HG02610 (cell line): Measurements from ENCODE around the gene THBS1.

ENCODE experiments used
- ATAC-seq: cut with Tn5 transposase; IDR thresholded peaks from one replicate; pipeline ENCODE4 v1.9.1; 2021; ENCODE audit warnings: mild to moderate bottlenecking, moderate library complexity; ENCODE audit not compliant: unreplicated experiment

The THBS1 gene

DNA sequence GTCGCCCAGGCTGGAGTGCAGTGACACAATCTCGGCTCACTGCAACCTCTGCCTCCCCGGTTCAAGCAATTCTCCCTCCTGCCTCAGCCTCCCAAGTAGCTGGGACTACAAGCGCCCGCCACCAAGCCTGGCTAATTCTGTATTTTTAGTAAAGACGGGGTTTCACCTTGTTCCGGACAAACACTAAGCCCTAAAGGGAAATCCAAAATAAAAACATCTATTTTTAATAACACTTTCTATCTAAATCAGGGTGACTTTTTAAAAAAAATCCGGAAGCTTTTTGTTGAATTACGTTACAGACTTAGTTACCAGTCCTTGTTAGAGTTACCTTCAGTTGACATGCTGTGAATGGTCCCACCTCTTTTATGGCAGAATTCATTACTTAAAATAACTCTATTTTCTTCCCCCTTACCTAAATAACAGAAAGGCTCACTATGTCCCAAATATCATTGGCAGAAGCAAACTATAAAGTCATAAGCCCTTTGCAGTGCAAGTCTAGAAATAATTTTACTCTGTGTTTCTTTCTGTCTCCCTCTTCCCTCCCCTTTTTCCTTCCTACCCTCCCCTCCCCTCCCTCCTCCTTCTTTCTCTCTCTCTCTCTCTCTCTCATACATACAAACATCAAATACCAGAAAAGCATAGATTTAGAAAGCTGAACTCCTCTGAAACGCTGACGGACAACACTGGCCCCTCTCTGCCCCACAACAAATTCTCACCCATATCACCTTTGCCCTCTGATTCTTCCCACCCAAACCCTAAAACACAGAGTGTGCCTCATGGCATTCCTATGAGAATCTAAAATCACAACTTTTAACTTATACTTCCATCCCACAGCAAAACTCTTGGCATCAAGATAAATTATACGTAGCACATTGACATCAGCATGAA, 18.3 kb downstream of the THBS1 start:
- ATAC-seq: no peak

DNA sequence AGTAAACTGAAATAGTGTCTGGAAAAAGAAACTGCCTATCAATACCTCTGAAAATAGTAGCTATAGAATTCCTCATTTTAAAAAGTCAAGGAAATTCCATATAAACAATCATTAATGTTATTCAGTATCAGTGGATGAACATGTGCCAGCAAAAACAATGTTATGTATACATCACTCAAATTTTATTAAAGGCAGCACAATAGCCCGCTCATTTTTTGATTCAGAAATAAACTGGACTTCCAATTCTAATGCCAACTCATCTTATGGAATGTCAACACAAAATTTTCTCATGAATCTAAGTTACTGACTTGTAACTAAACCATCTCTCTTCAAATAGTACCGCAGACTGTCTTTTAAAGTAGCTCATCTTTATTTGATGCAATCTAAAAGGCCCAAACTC, 19.0 kb downstream of the THBS1 start:
- no peak for ATAC-seq

DNA sequence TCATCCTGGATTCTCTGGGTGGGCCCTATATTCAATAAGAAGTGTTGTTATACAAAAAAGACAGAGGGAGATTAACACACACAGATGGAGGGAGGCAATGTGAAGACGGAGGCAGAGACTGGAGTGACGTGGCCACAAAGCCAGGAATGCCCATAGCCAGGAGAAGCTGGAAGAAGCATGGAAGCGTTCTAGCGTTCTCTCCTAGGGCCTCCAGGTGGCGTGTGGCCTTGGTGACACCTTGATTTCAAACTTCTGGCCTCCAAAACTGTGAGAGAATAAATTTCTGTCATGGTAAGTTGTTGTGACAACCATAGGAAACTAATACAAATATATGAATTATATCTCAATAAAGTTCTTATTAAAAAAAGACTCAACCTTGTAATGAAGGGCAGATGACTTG, 21.3 kb downstream of the THBS1 start:
- ATAC-seq: no peak

DNA sequence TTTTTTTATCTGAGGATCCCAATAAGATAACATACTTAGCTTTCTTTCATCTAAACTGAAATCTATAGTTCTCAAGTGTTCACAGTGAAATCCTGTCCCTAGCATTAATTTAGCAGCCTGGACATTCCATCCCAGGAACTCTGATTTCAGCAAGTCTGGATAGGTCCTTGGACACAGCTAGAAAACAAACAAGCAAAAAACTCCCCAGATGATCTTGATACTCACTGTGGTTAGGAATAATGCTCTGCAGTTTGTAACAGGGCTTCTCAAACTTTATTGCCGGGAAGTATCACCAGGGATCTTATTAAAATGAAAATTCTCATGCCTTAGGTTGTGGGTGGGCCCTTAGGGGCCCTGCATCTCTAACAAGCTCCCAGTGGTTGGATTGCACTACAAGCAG, 24.3 kb downstream of the THBS1 start:
- no peak for ATAC-seq

DNA sequence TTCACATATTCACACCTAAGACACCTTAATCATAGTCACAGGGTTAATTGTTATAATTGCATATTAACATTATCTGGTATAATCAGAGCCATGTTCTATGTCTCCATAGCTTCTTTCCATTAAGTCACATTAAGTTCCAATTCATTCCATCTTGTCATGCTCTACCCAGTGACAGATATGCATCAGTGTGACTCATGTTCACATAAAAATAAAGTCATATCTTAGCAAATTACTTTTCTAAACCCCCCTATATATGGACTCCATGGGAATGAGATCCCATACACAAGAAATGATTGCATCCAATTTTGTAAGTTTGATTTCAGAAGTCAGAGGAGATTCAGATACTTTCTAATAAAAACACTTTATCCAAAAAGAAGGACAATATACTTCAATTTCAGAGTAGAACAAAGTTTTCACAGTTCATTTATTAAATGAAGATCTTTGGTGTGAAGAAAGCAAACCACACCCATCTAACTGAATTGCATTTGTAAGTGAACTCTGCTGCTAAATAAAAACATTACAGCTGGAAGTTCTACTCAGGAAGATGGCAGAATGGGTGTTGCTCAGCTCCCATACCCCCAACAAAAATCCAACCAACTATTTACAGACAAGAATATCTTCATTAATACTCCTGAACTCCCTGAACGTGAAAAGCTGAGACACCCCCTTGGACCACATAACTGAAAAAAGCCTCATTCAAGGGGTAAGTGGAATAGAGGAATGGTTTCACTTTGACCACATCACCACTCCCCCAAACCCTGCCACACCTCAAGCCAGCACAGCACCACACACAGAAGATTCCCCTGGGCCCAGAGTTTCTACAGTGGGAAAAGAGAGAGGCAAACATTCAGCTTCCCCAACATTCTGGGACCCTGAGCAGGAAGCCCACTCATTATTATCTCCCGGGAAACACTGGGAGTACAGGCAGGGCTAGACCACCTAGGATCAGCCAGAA, 27.6 kb downstream of the THBS1 start:
- no peak for ATAC-seq

DNA sequence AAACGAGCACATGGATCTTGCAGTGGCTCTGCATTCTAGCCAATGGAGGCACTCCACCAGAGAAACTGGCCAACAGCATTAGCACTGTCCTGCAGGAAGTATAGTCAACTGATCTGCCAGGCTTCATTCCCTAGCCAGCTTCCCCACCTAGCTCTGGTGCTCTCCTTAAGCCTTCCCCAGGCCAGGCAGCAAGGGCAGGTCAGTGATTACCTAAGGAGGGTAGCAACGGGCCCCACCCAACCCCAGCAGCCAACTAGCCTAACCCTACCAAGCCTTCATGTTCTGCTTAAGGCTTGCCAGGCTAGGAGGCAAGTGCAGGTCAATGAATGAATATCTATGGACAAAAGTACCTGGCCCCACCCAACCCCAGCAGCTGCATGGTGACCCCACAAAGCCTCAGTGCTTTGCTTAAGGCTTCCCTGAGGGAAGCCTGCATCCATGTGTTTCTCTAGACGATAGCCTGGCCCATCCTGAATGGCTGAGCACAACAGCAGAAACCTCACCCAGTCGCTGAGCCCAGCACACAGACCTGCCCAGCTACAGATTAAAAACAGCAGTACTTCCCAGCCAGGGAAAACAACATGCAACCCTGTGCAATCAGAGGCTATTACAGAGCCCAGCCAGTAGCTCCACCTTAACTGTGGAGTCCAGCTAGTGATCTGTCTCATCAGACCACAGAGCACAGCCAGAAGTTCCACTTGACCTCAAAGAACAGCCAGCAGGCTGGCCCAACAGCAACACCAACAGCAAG, 28.5 kb downstream of the THBS1 start:
- no peak for ATAC-seq

DNA sequence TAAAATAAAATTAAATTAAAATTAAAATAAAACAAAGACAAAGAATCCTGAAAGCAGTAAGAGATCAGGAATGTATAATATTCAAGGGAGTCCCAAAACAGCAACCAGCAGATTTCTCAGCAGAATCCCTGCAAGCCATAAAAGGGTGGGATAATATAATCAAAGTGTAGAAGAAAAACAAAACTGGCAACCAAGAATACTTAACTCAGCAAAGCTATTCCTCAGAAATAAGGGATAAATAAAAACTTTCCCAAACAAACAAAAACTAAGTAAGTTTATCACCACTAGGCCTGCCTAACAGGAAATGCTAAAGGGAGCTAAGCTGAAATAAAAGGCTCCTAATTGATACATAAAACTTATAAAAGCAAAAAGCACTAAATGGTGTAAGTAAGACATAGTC, 29.8 kb downstream of the THBS1 start:
- no peak for ATAC-seq

DNA sequence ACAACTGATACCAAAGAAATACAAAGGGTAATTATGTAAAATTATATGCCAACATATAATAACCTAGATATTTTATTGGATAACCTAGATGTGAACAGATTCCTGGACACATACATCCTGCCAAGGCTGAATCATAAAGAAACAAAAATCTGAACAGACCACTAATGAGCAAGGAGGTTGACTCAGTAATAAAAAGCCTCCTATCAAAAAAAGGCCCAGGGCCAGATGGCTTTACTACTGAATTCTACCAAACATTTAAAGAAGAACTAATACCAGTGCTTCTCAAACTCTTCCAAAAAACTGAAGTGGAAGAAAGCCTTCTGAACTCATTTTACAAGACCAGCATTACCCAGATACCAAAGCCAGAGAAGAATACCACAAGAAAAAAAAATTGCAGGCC, 32.4 kb downstream of the THBS1 start:
- ATAC-seq: no peak

DNA sequence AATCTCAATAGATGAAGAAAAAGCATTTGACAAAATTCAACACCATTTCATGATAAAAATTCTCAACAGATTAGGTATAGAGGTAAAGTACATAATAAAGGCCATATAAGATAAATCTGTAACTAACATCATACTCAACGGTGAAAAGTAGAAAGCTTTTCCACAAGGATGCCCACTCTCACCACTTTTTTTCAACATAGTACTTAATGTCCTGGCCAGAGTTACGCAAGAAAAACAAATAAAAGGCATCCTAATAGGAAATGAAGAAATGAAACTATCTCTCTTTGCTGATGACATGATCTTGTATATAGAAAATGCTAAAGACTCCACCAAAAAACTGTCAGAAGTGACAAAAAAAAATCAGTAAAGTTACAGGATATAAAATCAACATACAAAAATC, 33.0 kb downstream of the THBS1 start:
- no peak for ATAC-seq

DNA sequence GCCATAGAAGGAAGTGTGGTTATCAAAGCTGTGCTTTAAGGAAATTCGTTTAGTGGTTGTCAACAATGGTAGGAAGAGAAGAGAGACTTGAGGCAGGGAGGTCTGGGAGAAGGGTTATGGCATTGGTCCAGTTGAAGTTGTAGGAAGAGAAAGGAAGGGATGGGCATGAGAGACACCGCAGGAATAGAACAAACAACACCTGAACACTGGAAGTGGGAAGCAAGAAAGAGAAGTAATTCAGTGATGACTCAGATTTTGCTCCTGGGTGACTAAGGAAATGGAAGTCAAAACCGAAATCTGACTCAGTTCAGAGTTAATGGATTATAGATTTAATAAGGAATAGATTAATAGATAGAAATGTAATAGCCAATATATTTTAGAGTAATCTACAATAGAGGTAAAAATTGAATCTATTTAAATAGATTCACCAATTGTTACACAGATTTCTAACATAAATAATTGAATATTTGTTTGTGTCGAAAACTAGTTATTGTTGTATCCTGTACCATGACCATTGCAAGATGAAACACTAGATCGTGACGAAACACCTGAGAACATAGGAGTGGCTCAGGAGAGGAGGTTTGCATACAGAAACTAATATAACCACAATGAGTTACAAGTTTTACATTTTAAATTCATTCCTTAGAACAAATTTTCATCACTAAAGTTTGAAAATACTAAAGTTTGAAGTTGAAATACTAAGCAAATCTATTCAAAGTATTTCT, 36.0 kb downstream of the THBS1 start:
- no peak for ATAC-seq

DNA sequence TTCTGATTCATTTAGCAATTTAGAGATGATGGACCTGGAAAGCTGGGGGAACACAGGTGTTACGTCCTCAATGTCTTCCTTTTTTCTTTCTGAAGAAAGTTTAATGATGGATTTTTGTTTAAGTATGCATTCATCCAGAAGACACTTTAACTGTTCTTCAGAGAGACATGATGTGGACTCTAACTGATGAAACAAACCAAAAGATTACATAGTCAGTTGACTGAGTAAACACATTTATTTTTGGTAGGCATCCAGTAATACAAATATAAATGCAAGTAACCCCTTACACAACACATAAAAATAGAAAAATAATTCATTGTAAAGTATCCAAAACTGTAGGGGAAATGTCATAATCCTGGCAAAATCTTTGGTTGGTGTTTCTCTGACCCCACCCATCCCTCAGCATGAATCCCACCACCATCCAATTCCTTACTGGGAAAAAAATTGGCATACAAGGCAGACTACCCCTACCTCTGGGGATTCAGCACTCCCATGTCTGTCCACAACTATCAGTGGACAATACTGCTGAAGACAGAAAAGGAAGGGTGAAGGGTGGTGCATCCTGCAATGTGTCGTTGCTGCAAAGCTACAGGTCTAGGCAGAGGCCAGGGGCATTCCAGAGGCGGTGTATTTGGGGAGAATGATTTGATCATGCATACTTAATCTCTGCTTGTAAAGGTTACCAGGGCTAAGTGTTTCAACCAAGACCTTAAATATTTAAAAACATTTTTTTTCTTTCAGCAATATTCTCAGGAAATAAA, 37.4 kb downstream of the THBS1 start:
- no peak for ATAC-seq

DNA sequence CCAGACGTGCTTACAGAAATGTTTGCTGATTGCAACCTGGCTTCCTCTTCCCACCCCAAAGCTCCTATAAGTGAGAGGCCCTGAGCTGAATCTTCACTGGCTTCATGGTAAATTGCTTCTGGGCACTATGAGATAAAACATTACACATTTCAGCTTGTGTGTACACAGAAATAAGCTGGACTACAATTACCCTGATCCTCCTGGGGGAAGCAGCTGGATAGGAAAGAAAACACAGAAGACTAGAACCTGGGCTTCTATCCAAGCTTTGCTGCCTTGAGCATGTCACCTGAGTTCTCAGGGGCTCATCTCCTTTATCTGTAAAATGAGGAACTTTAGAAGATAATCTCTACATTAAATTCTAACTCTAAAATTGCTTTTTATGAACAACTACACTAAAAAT, 40.3 kb downstream of the THBS1 start:
- ATAC-seq: no peak

DNA sequence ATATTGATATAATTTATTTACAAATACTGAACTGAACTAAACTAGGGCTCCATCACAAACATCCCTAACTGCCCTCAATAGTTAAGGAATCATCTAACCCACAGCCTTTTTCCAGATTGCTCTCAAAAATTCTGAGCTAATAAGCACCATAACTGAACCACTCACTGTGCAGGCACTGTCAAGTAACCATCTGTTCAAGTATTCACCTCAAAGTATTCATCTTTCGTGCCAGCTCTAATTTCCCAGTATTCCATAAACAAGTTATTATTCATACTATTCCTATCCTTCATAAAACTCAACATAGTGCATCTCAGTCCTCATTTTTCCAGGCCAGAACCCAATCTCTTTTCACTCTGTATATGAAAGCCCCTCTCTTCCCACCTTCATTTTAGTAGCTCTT, 41.1 kb downstream of the THBS1 start:
- no peak for ATAC-seq

DNA sequence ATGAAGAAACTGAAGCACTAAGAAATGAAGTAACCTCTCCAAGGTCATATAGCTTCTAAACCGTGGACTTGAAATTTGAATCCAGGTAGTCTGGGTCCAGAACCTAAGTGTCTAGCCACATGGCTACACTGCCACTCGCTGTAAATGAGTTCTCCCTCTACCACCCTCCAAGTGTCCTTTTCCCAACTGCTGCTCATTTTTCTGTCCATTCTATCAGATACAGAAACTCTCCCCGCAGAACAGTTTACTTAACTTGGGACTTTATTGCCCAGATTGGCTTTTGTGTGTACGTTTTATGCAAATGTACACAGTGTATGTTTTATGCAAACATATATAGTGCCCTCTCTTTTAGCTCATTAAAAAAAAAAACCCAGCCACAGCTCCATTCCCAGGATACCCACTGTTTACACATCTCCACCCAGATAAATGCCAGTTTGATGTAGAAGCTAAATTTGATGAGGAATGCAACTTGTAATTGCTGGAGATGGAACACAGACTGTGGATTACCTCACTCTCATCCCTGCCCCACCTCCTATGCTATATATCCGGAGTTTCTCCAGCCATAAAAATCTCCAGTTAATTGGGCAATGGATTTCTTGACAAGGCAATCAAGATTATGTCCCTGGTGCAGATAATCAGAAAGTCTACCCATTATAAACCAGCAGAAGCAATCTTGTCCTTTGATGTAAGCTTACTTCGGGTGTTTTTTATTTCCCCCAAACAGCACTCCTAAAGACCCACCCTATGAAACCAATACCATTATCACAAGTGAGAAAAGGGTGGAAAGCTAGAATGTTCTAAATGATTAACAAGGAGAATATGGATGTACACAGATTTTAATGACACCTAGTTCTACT, 42.0 kb downstream of the THBS1 start:
- peak; percentile 4 for ATAC-seq

DNA sequence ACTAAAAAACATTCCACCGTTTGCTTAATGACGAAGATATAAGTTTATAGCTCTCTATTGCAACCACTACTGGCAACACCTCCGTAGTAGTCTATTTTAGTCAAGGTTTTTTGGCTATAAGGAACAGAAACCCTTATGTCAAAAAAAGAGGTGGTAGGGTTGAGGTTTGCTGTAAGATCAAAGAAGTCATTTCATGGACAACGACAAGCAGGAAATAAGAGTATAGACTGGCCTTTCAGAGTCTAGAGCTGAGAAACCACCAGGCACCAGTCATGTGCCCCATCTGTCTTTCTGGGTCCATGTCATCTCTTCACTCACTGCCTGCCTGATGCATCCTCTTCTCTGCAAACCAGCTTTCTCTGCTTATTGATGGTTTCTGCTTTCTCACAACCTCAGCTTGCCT, 42.7 kb downstream of the THBS1 start:
- ATAC-seq: peak; percentile 94

DNA sequence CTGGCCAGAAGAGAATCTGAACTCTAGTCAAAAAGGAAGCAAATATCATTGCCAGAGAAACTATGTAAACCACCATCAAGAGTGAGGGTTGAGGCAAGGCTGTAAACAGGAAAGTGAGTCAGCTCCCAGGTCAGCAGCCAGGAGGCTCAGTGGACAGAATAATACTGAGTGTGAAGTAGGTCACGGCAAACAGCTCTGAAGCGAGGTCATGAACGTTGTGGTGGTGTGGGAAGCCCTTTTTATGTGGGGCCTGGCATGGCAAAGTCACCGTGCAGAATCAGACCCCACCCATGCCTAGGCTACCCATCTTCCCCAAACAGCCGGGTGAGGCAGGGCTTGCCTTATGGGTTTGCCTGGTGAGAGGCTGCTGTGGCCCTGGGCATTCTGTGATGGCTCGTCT, 43.9 kb downstream of the THBS1 start:
- peak; percentile 43 for ATAC-seq

DNA sequence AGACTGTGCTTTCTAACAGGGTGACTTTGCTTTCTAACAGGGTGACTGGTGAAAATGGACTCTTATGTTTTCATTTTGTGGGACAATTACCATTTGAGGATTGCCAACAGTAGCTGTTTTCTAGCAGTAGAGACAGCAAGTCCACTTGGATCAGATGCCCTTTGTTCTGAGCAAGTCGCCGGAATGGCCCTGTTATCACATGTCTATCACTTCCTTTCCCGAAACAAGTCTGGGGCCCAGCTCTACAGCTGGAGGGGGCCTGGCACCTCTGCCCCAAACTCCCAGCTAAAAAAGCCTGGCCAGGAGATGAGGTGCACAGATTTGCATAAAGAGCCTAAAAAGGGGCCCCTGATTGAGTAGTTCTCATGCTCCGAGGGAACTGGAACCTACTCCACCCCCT, 44.6 kb downstream of the THBS1 start:
- ATAC-seq: no peak

DNA sequence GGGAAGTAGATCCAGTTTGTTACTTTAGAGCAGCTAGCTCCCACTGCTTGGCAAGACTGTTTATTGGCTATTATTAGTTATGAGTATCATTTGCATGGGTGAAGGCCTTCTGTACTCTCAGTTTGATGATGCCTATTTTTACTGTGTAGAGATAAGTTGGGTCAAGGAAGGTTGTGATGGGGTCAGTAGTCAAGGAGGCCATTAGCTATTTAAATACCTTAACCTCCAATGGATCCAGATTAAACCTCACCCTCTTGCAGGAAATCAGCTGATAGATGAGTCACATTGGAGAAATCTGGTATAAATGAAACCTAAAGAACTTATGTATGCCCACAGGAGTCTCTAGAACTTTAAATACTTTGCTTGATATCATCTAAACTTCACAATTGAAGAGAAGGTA, 45.0 kb downstream of the THBS1 start:
- no peak for ATAC-seq
